HPDE6-E6E7 (cell line): ENCODE data around the gene STARD8.
A peak's percentile ranks its signal among the peaks of the same experiment; 100 is the strongest.
"Not testable (repeated sequence)": the region's sequence is repeated elsewhere in the genome, so short reads cannot be mapped to it uniquely, and the experiment has no call there.

ENCODE experiments used
- DNase-seq: peaks from one replicate; pipeline ENCODE4 v3.0.0; 2011; ENCODE audit warnings: missing footprints; ENCODE audit errors: extremely low spot score

Gene STARD8

GRCh38 chrX:68717663-68718442 lies 70.4 kb downstream of the STARD8 start:
- DNase-seq = no peak

GRCh38 chrX:68718443-68718820 lies 71.0 kb downstream of the STARD8 start:
- DNase-seq = no peak

- DNase-seq = no peak
Measured at GRCh38 chrX:68719181-68719903, 71.9 kb downstream of the STARD8 start.

- DNase-seq = no peak
Measured at GRCh38 chrX:68719904-68720614, 72.6 kb downstream of the STARD8 start.

GRCh38 chrX:68720851-68721250 lies 73.4 kb downstream of the STARD8 start:
- no peak for DNase-seq

- no peak for DNase-seq
Measured at GRCh38 chrX:68721546-68721945, 74.1 kb downstream of the STARD8 start.

- DNase-seq = no peak
Measured at GRCh38 chrX:68721991-68722860, 74.8 kb downstream of the STARD8 start.

- DNase-seq = no peak
Measured at GRCh38 chrX:68723491-68724155, 76.2 kb downstream of the STARD8 start.

GRCh38 chrX:68724531-68725020 lies 77.1 kb downstream of the STARD8 start:
- DNase-seq = no peak

GRCh38 chrX:68725756-68726365 lies 78.4 kb downstream of the STARD8 start:
- no peak for DNase-seq

- no peak for DNase-seq
Measured at GRCh38 chrX:68726366-68726765, 78.9 kb downstream of the STARD8 start.

- DNase-seq = no peak
Measured at GRCh38 chrX:68727696-68728095, 80.2 kb downstream of the STARD8 start.

- no peak for DNase-seq
Measured at GRCh38 chrX:68728186-68728585, 80.7 kb downstream of the STARD8 start.

GRCh38 chrX:68731254-68731653 lies 83.8 kb downstream of the STARD8 start:
- DNase-seq = no peak

- peak; percentile 53 for DNase-seq
Measured at GRCh38 chrX:68732906-68733493, 85.5 kb downstream of the STARD8 start.

- no peak for DNase-seq
Measured at GRCh38 chrX:68735266-68735665, 87.8 kb downstream of the STARD8 start.

GRCh38 chrX:68741864-68742263 lies 94.4 kb downstream of the STARD8 start:
- DNase-seq = not testable (repeated sequence)

- DNase-seq = no peak
Measured at GRCh38 chrX:68743754-68744153, 96.3 kb downstream of the STARD8 start.

- no peak for DNase-seq
Measured at GRCh38 chrX:68746988-68747387, 99.5 kb downstream of the STARD8 start.

- DNase-seq = no peak
Measured at GRCh38 chrX:68748030-68748429, 100.6 kb downstream of the STARD8 start.
